Measurements from ENCODE around the gene RAMP3.

The RAMP3 gene

DNA sequence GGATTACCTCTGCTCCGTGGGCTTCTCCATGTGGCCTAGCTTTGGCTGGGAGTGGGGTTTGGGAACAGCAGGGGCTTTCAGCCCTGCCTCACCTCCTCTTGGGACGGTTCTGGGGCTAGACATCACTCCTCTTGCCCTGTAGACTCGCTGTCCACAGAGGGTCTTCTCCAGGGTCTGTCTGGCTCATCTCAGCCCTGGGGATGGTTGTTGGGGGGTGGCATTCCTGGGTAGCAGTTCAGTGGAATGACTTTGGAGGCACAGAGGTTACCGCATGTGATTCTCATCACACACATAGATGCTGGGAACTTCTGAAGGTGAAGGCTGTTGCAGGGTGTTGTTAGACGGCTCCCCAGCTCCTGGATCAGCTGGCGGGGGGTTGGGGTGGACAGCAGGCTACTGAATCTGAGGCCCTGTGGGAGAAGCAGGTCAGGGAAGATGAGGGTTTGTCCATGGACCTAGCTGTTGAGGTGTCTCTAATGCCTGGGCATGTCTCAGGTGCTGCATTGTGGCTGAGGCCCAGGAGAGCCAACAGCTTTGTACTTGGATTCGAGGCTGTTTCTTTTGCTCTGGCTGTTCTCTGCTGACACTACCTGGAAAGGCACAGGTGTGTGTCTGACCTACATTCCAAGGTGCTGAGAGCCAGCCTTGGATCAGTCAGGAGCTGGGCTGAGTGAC lies 23.8 kb downstream of the RAMP3 start:
- DNase-seq = no peak

DNA sequence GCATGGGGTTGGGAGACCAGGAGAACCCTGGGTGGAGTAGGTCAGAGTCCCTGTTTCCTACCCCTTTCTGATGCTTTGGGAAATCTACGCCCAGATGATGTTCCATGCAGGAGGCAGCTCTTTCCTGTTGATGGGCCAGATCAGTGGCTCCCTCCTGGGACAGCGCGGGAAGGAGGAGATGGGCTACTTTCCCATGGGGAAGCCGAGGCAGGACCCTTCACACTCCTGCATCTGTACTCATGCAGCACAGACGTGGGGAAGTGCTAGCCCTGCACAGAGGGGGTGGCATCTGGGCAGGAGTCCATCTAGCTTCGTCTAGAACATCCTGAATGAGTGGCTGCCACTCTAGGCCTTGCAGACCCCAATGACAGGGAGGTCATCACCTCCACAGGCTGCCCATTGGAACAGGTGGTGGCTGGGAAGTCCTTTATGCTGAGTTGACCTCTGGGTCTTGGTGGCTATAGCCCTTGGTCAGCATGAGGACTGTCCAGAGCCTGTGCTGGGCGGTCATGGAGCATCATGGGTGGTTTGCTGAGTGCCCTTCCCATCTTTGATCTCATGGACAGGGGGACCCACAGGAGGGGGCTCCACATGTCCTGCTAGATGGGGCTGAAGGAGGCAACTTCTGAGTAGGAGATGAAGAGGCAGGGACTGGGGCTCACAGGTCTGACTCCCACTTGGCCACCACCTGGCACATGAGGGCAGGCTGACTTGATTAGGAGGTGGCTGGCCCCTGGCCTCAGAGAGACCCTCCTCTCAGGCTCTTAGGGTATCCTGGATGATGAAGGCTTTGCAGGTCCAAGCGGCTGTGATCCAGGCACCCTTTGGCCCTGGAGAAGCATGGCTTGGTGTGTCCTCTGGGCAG lies 24.6 kb downstream of the RAMP3 start:
- no peak for DNase-seq

DNA sequence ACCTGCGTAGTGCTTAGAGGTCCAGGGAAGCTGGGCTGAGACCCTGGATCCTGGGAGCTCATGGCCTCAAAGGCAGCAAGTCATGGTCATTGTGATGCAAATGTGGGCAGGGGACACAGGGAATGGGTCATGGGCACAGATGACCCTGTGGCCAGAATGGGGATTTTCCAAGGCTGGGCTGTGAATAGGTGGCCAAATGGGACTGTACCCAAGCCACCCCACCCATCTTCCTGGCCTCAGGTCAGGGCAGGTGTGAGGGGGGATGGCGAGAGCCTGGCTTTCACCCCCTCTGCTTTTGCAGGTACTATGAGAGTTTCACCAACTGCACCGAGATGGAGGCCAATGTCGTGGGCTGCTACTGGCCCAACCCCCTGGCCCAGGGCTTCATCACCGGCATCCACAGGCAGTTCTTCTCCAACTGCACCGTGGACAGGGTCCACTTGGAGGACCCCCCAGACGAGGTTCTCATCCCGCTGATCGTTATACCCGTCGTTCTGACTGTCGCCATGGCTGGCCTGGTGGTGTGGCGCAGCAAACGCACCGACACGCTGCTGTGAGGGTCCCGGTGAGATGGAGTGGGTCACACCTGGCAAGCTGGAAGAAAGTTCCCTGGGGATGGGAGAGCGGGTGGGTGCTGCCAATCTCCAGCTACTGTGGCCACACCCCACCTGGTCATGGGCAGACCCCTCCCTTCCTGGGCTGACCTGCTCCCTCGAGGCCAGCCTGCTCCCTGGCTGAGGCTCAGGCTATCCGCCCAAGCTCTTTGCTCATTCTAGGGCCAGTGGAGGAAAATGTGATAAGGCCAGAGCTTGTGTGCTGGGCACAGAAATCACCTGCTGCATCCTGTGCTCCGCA lies 25.5 kb downstream of the RAMP3 start:
- no peak for DNase-seq

DNA sequence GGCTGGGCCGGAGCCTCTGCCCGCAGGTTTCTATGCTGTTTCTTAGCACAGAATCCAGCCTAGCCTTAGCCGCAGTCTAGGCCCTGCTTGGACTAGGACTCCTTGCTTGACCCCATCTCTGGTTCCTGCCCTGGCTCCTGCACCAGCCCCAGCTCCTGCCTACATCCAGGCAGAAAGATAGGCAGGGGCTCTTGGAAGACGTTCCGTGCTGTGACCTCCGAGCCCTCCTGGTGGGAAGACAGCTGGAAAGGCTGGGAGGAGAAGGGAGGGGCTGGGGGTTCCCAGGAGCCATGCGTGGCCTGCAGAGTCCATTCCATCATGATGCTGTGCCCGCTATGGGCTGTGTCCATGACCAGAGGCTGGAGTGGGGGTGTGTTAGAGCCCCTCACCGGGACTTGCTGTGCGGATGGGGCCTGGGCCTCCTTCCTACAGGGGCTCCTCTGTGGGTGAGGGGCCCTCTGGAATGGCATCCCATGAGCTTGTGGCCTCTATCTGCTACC lies 26.2 kb downstream of the RAMP3 start:
- DNase-seq = no peak

DNA sequence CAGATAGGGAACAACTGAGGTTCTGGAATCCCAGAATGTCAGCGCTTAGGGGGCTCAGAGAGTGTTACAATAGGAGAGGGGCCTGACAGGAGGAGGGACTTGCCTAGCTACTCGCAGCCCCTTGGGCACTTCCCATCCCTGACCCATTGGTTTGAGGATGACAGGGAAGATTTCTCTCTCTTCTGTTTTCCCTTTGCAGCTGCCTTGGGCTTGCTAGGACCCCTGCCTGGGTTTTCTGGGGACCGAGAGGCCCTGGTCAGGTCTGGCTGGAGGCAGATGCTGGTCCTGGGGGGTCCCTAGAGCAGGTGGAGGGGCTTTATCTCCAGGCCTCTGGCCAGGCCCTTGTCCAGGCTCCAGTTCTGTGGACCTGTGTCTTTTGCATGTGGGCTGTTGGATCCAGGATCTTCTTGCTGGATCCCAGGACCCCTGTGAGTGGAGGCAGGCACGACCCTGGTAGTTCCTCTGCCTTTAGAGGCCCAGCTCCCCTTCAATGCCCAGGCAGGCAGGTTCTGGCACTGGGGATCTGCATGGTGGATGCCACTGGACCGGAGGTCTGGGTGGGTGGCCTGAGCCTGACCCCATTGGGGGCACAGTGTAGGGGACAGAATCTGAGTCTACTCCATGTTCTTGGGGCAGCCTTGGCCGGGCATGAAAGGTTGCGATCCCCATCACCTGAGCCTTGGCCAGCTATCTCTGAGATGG lies 26.9 kb downstream of the RAMP3 start:
- DNase-seq = no peak

DNA sequence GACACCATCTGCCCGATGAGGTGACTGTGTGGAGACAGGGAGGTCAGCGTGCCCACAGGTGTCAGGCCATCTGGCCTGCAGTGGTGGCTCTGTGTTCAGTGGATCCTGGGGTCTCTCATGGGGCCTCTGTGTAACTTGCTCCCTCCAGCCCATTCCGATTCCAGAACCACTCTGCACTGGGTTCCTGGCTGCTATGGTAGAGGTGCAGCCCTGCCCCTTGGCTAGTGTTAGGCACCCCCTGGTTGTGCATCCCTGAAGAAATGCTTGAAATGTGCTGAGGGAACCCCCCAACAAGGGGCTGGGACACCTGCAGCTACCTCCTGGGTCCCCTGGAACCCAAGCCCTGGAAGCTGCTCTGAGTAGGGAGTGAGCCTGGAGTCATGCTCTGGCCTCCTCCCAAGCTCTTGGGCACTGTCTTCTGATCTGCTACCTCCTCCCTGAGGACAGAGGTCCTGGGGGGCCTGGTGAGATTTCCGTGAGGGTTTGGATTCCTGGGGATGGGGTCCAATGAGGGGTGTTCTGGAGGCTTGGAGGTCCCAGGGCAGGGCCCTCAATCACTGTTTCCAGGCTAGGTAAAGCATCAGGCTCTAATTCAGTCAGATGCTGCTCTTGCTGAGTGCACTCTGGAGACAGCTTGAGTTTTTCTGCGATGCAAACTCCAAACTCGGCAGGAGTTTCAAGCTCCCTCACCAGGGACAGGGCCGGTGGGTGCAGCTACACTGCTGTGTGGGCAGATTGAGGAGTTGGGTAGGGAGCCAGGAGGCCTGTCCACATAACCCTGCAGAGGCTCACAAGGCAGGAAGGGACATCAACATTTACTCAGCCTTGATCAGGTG lies 27.7 kb downstream of the RAMP3 start:
- no peak for DNase-seq

DNA sequence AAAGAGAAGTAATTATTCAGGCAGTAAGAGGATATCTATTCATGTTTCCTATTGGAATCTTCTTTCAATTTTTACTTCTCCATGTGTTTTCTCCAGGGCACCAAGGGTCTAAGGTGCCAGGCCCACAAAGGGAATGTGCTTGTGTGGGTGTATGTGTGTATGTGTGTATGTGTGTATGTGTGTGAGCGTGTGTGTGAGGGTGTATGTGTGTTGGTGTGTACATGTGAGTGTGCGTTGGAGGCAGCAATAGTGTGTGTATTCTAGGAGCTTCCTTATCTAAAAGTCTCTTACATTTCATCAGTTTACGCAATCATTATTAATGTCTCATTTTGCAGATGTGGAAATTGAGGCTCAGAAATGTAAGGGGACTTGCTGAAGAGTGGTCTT lies 28.3 kb downstream of the RAMP3 start:
- no peak for DNase-seq

DNA sequence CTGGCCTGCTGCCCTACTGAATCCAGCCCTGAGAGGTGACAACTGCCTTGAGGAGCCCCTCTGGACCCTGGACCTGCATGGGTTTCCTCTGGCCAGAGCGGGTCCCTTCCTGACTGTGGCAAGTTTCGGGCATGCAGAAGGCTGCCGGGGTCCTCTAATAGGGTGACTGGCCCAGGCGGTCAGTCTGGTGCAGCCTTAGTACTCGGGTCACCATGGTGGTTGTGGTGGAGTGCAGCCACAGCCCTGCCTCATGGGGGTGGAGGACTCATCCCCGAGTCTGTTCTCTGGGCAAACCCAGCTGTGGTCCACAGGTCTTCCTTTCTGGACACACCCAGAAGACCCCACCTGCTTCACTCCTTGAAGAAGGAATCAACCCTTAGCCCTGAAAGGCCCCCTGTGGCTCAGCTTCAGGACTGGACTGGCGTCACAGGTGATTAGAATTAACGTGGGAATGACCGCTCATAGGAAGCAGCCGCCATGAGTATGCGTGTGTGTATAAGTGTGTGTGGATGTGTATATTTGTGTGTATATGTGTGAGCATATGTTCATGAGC lies 28.7 kb downstream of the RAMP3 start:
- DNase-seq = no peak

DNA sequence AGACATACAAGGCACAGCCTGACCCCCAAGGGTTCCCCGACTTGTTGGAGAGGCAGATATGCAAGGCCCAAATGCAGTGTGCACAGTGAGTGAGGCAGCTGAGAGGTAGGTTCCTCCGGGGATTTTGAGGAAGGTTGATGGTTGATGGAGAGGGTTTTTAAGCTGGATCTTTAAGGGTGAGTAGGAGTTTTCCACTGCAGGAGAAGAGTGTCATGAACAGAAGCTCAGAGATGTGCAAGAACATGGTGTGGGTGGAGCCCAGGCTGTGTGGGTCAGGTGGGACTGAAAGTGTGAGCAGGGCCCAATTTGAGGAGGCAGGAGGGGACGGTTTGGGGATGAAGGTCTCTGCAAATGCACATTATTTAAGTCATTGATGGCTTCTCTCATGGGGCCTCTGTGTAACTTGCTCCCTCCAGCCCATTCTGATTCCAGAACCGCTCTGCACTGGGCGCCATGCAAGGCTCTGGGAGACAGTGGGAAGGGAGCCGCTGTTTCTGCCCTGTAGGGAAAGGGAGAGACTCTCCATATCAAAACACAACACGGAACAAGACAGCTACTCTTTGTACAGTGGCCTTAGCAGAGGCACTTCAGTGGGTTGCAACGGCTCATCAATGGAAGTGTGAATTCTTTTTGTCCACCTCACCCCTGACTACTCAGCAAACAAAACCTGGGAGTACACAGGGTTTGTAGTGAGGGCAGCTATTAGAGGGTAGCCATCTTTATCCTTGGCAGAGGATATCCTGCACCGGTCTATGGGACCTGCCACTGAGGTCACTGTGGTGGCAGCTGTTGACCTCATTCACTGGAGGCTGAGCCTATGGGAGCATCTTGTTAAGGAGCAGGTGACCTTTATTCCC lies 29.7 kb downstream of the RAMP3 start:
- no peak for DNase-seq

DNA sequence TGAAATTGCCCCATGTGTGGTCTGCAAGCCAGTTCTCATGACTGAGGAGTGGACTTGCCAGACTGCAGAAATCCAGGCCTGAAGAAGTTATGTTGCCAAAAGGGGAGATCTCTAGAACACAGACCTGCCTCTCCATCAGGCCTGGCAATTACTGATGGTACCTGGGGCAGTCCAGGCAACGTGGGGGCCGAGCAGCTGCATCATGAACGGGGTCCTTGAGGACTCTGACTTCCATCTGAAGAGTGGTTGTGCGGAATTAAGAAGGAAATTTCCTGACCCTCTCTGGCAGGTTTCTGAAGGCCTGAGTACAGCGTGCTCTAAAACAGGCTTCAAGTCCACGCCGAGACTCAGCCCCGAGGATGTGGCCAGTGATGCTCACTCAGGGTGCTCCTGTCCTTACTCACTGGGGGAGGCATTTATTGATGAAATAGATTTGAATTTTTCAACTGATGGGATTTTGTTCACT lies 30.4 kb downstream of the RAMP3 start:
- no peak for DNase-seq

DNA sequence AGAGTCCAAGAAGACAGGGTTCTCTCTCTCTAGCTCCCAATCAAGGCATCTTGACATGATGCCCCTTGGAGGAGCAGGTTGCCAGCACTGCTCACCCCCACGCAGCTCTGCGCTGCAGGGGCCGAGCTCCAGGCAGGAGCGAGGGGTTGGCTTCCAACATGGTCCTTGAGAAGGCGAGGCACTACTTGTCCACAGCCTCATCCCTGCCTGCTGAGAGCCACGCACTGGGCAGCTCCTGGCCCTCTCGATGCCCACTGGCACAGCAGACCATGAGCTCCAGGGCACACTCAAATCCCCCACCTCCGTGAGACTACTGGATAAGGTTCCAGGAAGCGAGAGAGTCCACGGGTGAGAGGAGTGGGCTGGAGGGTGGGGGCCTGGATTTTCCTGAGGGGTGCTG lies 31.1 kb downstream of the RAMP3 start:
- no peak for DNase-seq

DNA sequence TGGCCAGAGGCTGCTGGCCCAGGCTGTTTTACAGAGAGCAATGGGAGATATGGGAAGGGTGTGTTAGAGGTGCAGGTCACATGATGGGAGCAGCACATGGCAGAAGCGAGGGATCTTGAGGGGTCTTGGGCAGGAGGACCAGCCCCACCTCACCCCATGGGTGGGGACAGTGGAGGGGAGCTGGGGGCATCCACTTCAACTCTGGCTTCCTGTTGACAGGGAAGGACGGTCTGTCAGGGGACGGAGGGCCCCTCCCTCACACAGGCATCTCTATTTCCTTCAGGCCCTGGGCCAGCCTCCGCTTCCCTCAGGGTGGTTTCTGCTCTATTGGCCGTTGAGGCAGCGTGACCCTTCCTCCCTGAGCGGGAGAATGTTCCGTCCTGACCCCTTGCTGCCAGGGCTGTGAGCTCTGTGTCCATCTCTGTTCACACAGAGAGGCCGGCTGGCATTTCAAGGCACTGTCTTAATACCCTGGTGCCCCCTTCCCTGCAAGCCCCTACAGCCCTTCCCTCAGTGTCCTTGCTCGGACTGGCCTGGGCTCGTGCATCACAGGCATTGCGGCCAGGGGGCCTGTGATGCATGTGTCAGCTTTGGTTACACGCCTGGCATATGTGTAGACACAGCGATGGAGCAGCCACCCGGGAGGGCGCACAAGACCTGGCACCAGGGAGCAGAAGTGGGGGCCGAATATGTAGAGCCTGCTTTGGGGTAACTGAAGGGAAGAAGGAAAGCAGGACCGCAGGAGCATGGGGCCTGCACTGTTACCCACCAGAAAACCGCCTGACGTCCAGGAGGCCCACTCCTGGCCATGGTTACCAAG lies 31.8 kb downstream of the RAMP3 start:
- no peak for DNase-seq

DNA sequence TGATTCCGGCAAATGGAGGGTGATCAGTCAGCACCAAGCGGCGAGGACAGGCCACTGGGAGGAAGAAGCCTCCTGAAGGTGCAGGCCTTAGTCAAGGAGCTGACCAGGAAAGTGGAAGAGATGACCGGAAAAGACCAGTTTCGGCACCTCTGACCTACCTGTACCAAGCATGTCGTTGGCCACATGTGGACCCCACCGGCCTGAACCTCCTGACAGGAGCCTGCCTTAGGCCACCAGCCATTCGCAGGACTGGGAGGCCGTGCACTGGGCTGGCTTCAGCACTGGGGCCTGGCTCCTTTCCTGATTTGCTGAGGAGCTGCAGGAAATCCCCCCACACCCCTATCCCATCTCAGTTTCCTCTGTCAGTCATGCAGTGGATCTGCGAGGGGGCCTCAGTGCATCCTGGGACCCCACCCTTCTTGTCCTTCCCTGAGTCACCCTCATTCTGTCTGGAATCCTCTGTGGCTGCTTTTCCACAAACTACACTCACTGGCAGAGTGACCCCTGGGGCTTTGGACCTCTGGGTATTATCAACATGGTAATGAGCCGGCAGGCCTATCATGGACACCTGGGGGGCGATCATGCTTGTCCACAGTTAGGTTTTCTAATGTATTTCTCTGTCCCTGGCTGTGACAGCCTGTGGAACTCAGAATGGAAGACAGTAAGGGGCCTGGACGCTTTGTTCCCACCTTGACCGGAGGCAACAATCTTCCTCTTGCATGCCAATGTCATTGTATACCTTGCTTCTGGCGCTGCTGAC lies 33.0 kb downstream of the RAMP3 start:
- DNase-seq = no peak

DNA sequence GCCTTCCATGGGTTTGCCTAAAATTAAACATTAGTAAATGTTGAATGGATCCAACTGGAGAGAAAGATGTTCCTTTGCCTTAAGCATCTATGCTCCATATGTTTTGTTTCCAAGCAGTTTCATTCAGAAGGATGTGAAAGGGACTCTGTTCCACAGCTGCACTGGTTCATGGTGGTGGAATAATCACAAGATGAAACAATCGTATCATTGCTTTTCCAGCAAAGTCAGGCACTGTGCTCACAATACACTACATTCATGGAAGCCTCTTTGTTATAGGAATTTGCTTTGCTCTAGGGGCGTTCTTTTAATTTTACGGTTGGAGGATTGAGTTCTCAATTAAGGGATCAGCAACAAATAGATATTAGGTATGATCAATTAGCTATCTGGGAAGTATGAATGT lies 33.8 kb downstream of the RAMP3 start:
- no peak for DNase-seq

DNA sequence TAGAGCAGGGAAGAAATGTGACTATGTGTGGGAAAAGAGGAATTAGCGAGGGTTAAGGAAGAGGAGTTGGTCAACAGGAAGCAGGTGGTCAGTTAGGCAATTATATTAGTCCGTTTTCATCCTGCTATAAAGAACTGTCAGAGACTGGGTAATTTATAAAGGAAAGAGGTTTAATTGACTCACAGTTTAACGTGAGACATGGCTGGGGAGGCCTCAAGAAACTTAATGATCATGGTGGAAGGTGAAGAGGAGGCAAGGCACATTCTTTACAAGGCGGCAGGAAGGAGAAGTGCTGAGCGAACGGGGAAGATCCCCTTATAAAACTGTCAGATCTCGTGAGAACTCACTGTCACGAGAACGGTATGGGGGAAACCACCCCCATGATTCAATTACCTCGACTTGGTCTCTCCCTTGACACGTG lies 35.0 kb downstream of the RAMP3 start:
- no peak for DNase-seq

DNA sequence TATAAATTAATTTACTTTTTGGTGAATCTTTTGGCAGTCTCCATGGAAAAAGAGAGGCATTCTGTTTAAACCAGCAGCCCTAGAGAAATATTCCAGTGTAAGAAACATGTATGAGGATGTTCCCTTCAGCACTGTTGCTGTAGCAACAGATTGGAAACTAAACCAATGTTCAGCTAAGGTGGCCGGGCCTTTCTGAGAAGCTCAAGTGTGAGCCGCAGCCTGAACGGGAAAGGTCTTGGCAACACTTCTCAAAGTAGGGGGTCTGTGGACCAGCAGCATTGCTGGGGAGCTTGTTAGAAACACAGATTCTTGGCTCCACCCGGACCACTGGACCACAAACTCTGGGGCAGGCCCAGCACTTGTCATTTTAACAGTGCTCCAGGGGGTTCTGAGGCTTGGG lies 36.2 kb downstream of the RAMP3 start:
- no peak for DNase-seq

DNA sequence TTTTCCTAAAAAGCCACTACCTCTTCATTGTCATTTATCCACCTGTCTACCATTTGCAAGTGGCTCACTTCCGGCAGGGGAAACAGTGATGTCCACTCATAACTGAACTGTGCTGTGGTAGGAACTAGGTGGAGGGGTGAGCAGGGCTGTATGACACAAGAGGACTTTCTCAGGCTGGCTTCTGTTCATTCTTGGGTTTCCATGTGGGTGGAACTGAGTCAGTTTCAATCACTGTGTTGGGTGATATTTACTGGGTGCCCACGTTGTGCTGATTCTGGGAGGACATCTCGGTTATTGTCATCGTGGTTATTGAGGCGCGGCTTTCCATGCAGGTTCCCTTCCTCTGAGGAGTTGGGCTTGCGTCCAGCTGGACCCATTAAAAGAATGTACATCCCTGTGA lies 38.8 kb downstream of the RAMP3 start:
- DNase-seq = no peak

DNA sequence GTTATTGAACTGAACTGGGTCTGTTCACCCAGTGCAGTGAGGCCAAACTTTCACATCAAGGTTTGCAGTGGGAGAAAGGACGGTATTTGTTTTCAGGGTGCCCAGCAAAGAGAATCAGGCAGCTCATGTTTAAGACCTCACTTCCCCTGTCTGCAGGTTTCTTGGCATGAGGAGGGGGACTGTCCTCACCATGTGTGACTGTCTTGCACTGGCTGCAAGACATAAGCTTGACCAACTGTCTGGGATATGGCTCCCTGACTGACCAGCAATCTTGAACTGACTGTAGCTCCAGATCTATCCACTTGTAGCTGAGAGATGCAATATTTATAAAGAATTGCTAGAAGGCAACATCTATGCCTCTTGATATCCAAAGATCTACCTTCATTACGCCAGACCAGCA lies 39.9 kb downstream of the RAMP3 start:
- no peak for DNase-seq

DNA sequence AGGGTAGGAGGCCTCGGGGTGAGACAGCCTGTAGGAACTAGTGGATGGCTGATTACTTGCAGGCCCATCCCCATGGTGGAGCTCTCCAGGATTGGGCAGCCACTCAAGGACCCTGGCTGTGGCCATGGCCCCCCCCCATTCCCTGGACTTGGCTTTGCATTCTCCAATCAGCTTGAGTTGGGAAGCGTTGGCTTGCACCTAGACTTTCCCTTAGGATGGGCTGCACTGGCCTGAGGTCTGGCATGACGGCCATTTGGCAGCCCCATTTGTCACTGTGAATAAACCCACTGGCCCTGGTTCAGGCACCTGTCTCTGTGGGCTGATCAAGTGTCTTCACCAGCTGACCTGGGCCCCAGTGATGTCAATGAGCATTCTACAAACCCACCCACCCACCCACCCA lies 41.4 kb downstream of the RAMP3 start:
- no peak for DNase-seq
